H1 (cell line): ENCODE measurements around the gene KRT80. TPM values are rescaled to one million over a fixed set of nuclear protein-coding genes. Genes with fewer than 3 reads are reported as not detected.
A peak's percentile ranks its signal among the peaks of the same experiment; 100 is the strongest.

Experiments
- CTCF ChIA-PET: fragments of 300-600 bp; sonication (Branson Sonifier 250); formaldehyde crosslinking; loops from one replicate; lab custom pipeline; 2021; ENCODE audit not compliant: partially characterized antibody; lab: Charles Lee
- POLR2A ChIA-PET: fragments of 300-600 bp; sonication (Branson Sonifier 250); formaldehyde crosslinking; loops from one replicate; lab custom pipeline; 2021; ENCODE audit warnings: inconsistent platforms; ENCODE audit not compliant: partially characterized antibody; lab: Charles Lee
- DNase-seq, 2 experiments: peaks; one replicate each; pipeline versions ENCODE4 v3.0.0 to v3.0.0-alpha.2; 2010 to 2022; ENCODE audit warnings: low spot score in 2 of 2, low read depth in 1 of 2, mixed read lengths in 1 of 2
- FAIRE-seq: peaks from 2 replicates; lab custom pipeline; 2011; peaks lifted over from hg19 to GRCh38; lab: Jason Lieb, UNC
- H2AFZ ChIP-seq: 2 replicates; pipeline ENCODE4 v1.8.1; 2012; ENCODE audit warnings: low read length, inconsistent platforms
- H2AK5ac ChIP-seq: 2 replicates; pipeline ENCODE4 v1.6.1; 2013; ENCODE audit warnings: low read depth, low read length
- H2BK120ac ChIP-seq: replicated peaks from 2 replicates; pipeline ENCODE3; 2013; ENCODE audit warnings: low read depth, low read length, inconsistent platforms
- H2BK12ac ChIP-seq: 2 replicates; pipeline ENCODE4 v1.6.1; 2013; ENCODE audit warnings: low read depth, low read length
- H2BK15ac ChIP-seq: 2 replicates; pipeline ENCODE4 v1.6.1; 2013; ENCODE audit warnings: low read length
- H2BK20ac ChIP-seq: 2 replicates; pipeline ENCODE4 v1.6.1; 2013; ENCODE audit warnings: low read length
- H2BK5ac ChIP-seq: 2 replicates; pipeline ENCODE4 v1.6.1; 2013; ENCODE audit warnings: low read depth, low read length
- H3K14ac ChIP-seq: 2 replicates; pipeline ENCODE4 v1.6.1; 2013; ENCODE audit warnings: inconsistent platforms; ENCODE audit not compliant: insufficient read length
- H3K18ac ChIP-seq: 2 replicates; pipeline ENCODE4 v1.6.1; 2013; ENCODE audit warnings: low read length; ENCODE audit errors: extremely low read depth
- H3K23ac ChIP-seq: 2 replicates; pipeline ENCODE4 v1.6.1; 2013; ENCODE audit warnings: inconsistent platforms; ENCODE audit not compliant: insufficient read length
- H3K23me2 ChIP-seq: 2 replicates; pipeline ENCODE4 v1.6.1; 2013; ENCODE audit warnings: low read depth, low read length
- H3K27ac ChIP-seq: 2 replicates; pipeline ENCODE4 v1.6.1; 2011; ENCODE audit warnings: low read depth, low read length, inconsistent platforms
- H3K27me3 ChIP-seq, 4 experiments: replicated peaks in 1 of 4; 1 replicate in 1 of 4; 2 replicates in 3 of 4; pipeline versions ENCODE4 v1.6.1 to v1.8.1; 2011 to 2013; ENCODE audit warnings: low read length in 3 of 4, mild to moderate bottlenecking in 3 of 4, inconsistent platforms in 2 of 4, mixed read lengths in 2 of 4, moderate library complexity in 1 of 4; ENCODE audit not compliant: control insufficient read depth in 3 of 4, insufficient read depth in 3 of 4; ENCODE audit errors: extremely low read depth in 1 of 4
- H3K36me3 ChIP-seq, 4 experiments: 2 replicates each; pipeline versions ENCODE4 v1.6.1 to v1.8.1; 2011 to 2013; ENCODE audit warnings: mild to moderate bottlenecking in 4 of 4, low read length in 3 of 4, moderate library complexity in 2 of 4, control low read depth in 1 of 4, inconsistent platforms in 1 of 4; ENCODE audit not compliant: insufficient read depth in 4 of 4, control insufficient read depth in 2 of 4
- H3K4ac ChIP-seq: replicated peaks from 2 replicates; pipeline ENCODE3; 2013; ENCODE audit warnings: low read length, low read depth, mixed read lengths, inconsistent platforms; ENCODE audit not compliant: insufficient read length
- H3K4me1 ChIP-seq, 4 experiments: replicated peaks in 1 of 4; 1 replicate in 1 of 4; 2 replicates in 3 of 4; pipeline versions ENCODE4 v1.6.1 to v1.8.1; 2011 to 2013; ENCODE audit warnings: low read length in 3 of 4, inconsistent platforms in 2 of 4, mixed read lengths in 1 of 4; ENCODE audit not compliant: insufficient read depth in 4 of 4, control insufficient read depth in 3 of 4
- H3K4me2 ChIP-seq, 2 experiments: 2 replicates each; pipeline versions ENCODE4 v1.6.1 to v1.8.1; 2011 to 2013; ENCODE audit warnings: low read depth in 2 of 2, low read length in 2 of 2, control low read depth in 1 of 2, inconsistent platforms in 1 of 2, mild to moderate bottlenecking in 1 of 2; ENCODE audit not compliant: insufficient read depth in 1 of 2
- H3K4me3 ChIP-seq, 4 experiments: fragments of 200-600, 300-600 bp in 1 of 4; sonication (generic), shearing (Covaris generic), sonication (Bioruptor Twin) in 1 of 4; 2 replicates each; pipeline versions ENCODE4 v1.5.1 to v1.8.1; 2011 to 2016; ENCODE audit warnings: low read length in 4 of 4, low read depth in 3 of 4, control low read depth in 2 of 4, inconsistent platforms in 2 of 4, mild to moderate bottlenecking in 2 of 4, mixed read lengths in 1 of 4, moderate library complexity in 1 of 4; ENCODE audit not compliant: insufficient read depth in 2 of 4; ENCODE audit errors: extremely low read depth in 1 of 4
- H3K56ac ChIP-seq: replicated peaks from 2 replicates; pipeline ENCODE3; 2013; ENCODE audit warnings: low read depth, mild to moderate bottlenecking, mixed read lengths, low read length, inconsistent platforms; ENCODE audit not compliant: insufficient read length
- H3K79me1 ChIP-seq: 2 replicates; pipeline ENCODE4 v1.6.1; 2013; ENCODE audit warnings: low read depth, low read length, control low read depth
- H3K79me2 ChIP-seq, 2 experiments: 2 replicates each; pipeline versions ENCODE4 v1.6.1 to v1.8.1; 2012 to 2013; ENCODE audit warnings: low read length in 2 of 2, mild to moderate bottlenecking in 2 of 2, inconsistent platforms in 1 of 2; ENCODE audit not compliant: insufficient read depth in 2 of 2, control insufficient read depth in 1 of 2
- H3K9ac ChIP-seq, 4 experiments: replicated peaks in 1 of 4; 1 replicate in 1 of 4; 2 replicates in 3 of 4; pipeline versions ENCODE4 v1.6.1 to v1.8.1; 2011 to 2013; ENCODE audit warnings: low read depth in 3 of 4, low read length in 3 of 4, control low read depth in 2 of 4, mild to moderate bottlenecking in 2 of 4, moderate library complexity in 2 of 4, inconsistent platforms in 1 of 4; ENCODE audit errors: extremely low read depth in 1 of 4
- H3K9me3 ChIP-seq, 2 experiments: 2 replicates each; pipeline versions ENCODE4 v1.6.1 to v1.8.1; 2012 to 2013; ENCODE audit warnings: mild to moderate bottlenecking in 2 of 2, moderate library complexity in 2 of 2, control low read depth in 1 of 2, inconsistent platforms in 1 of 2, low read depth in 1 of 2, low read length in 1 of 2, mixed read lengths in 1 of 2; ENCODE audit not compliant: insufficient read depth in 2 of 2
- H4K20me1 ChIP-seq, 2 experiments: replicated peaks in 1 of 2; 2 replicates each; pipeline versions ENCODE3 to v1.8.1; 2011 to 2013; ENCODE audit warnings: inconsistent platforms in 2 of 2, low read length in 2 of 2, mild to moderate bottlenecking in 1 of 2; ENCODE audit not compliant: insufficient read depth in 2 of 2, control insufficient read depth in 1 of 2
- H4K5ac ChIP-seq: 2 replicates; pipeline ENCODE4 v1.6.1; 2013; ENCODE audit warnings: low read length, low read depth, mixed read lengths, inconsistent platforms; ENCODE audit not compliant: insufficient read length
- H4K8ac ChIP-seq: 2 replicates; pipeline ENCODE4 v1.8.0; 2013; ENCODE audit warnings: mild to moderate bottlenecking, moderate library complexity, low read length, inconsistent platforms; ENCODE audit not compliant: insufficient read depth; ENCODE audit errors: extremely low read depth
- H4K91ac ChIP-seq: replicated peaks from 2 replicates; pipeline ENCODE3; 2013; ENCODE audit warnings: low read length, mixed read lengths, inconsistent platforms; ENCODE audit not compliant: insufficient read length
- BACH1 ChIP-seq: IDR thresholded peaks from 2 replicates; pipeline ENCODE4 v1.6.1; 2012; ENCODE audit warnings: low read length, improper control_type of control experiment
- CTBP2 ChIP-seq: IDR thresholded peaks from 2 replicates; pipeline ENCODE4 v1.7.0; 2011; ENCODE audit warnings: borderline replicate concordance, mild to moderate bottlenecking, moderate library complexity, mixed read lengths, low read length; ENCODE audit not compliant: insufficient read depth, insufficient read length
- E2F6 ChIP-seq: IDR thresholded peaks from 2 replicates; pipeline ENCODE4 v1.6.1; 2012; ENCODE audit warnings: inconsistent platforms
- JUND ChIP-seq: IDR thresholded peaks from 2 replicates; pipeline ENCODE4 v1.6.1; 2011; ENCODE audit warnings: mild to moderate bottlenecking, improper control_type of control experiment, low read length
- POLR2AphosphoS5 ChIP-seq: IDR thresholded peaks from 2 replicates; pipeline ENCODE4 v1.6.1; 2011; ENCODE audit warnings: low read depth, low read length
- RFX5 ChIP-seq: IDR thresholded peaks from 2 replicates; pipeline ENCODE4 v1.6.1; 2011; ENCODE audit warnings: low read depth, low read length, improper control_type of control experiment, borderline replicate concordance
- SIRT6 ChIP-seq: IDR thresholded peaks from one replicate; pipeline ENCODE4 v1.7.1; 2012; ENCODE audit warnings: low read length, inconsistent platforms
- TAF7 ChIP-seq: optimal IDR thresholded peaks from 2 replicates; pipeline ENCODE3; 2011; ENCODE audit warnings: low read depth, mild to moderate bottlenecking, inconsistent platforms, low read length, moderate library complexity, borderline replicate concordance
- YY1 ChIP-seq: IDR thresholded peaks from 2 replicates; pipeline ENCODE4 v1.6.1; 2011; ENCODE audit warnings: low read depth, mild to moderate bottlenecking, low read length
- WGBS, 2 experiments: shearing (Covaris generic) in 1 of 2; methylation state at CpG; one replicate each; pipeline versions ENCODE4 v1.1.6 to v1.1.7; 2013 to 2015; ENCODE audit warnings: low lambda C conversion rate in 2 of 2, mixed read lengths in 2 of 2, inconsistent platforms in 1 of 2, low coverage in 1 of 2, missing lambda C conversion rate in 1 of 2; ENCODE audit not compliant: insufficient replicate concordance in 2 of 2, insufficient coverage in 1 of 2, insufficient read length in 1 of 2; ENCODE audit errors: extremely low coverage in 1 of 2, missing lambda C conversion rate in 1 of 2; 5-methylcytosine and 5-hydroxymethylcytosine counted together
- polyA plus RNA-seq, 7 experiments: library from polyadenylated mRNA; depleted of rRNA in 3 of 7; stranded (reverse) in 5 of 7; unstranded in 2 of 7; fragments of >200 nt in 5 of 7; fragments of 200-250 nt in 2 of 7; gene quantifications; 1 replicate in 5 of 7; 2 replicates in 1 of 7; 4 replicates in 1 of 7; pipeline versions ENCODE4 v1.2.1 to v1.2.3, GENCODE V29; 2011 to 2013; ENCODE audit warnings: missing spikeins in 2 of 7, mixed read lengths in 2 of 7
- total RNA-seq: library from RNA; stranded (reverse); fragmentation: NEBNext Ultra II Directional; extraction: Animal tissue kit (Norgen Biotek cat#: 25700); gene quantifications from 2 replicates; pipeline ENCODE4 v1.2.1, GENCODE V29; 2021

KRT80 gene
- total and polyA plus RNA-seq, 2 of the 8 experiments (the other 6 are each of a cell fraction or from before 2014, with no cell fraction given) = 0.05 TPM; not detected in 1

DNA sequence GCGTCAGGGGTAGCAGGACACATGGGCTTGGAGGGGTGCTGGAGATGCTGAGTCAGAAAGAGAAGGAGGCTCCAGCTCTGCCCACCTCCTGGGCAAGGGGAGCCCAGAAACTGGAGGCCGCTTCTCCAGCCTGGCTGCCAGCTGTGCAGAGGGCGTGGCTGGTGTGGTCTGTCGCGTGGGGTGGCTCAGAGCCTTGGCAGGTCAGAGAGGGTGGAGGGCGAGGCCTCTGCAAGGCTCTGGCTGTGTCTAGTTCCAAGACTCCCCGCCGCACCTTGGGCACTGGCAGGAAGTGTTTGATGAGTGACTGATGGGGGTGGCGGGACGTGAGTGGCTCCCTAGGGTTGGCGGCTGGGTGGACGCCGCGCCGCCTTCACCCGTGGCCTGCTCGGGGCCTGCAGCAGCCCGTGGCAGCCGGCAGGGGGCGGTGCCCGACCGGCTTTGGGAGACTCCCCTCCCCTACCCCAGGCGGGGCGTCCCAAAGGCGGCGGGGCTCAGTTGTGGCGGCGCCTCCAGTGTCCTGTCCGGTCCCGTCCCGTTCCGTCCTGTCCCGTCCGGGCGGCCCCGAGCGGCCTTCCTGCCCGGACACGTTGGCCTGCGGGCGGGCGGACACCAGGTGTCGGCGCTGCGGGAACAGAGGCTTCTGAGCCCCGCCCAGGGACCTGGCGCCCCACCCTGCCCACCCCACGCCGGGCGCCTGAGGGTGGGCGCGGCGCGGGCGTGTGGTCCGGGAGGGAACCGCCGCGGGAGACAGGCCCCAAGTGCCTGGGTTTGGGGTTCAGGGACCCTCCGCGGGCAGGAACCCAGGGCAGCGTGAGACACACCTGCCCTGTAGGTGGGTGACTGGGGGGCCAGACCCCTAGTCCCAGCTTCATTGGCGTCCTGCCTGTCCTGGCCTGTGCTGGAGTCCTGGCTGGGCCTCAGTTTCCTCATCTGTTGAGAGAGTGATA is 39.7 kb downstream of the KRT80 start:
- H3K27ac ChIP-seq = no peak overlapping the region
- 0 out of 2 replicates have a peak overlapping the region, but pooled peaks have one; percentile 40 for H2AFZ ChIP-seq
- no peak overlapping the region for H3K4ac ChIP-seq
- H3K23ac ChIP-seq = no peak overlapping the region
- FAIRE-seq (no peak), DNase-seq (peak in 1 of 2 experiments; percentile 86)
- ChIA-PET CTCF (interaction anchor here (0.5 to 3.5 kb wide), 25 partner anchors 9 to 771 kb away, joined by 3 to 26 read pairs (median 4); no protein-coding TSS in a partner anchor), POLR2A (no interaction called here)
- H3K23me2 ChIP-seq = no peaks in the 10 kb centered on the region; the same call in 1 of the 2 replicates
- no peak overlapping the region; the same call in 1 of the 2 replicates for H2BK20ac ChIP-seq
- peak overlapping the region; percentile 24 for H4K5ac ChIP-seq
- no peaks in the 10 kb centered on the region for H3K9me3 ChIP-seq
- no peaks in the 10 kb centered on the region for H3K79me1 ChIP-seq
- H3K9ac ChIP-seq = peak overlapping the region in 2 of 4 experiments; percentile 4 to 24; a peak in 3 of 7 replicates
- H3K56ac ChIP-seq = no peak overlapping the region
- peaks cover 5 to 26% (median 11%) of the 10 kb centered on the region in 4 experiments for H3K4me1 ChIP-seq
- H4K20me1 ChIP-seq = peaks cover 0 to 2% of the 10 kb centered on the region in 2 experiments
- H2BK120ac ChIP-seq = no peak overlapping the region
- H2BK5ac ChIP-seq = 0 out of 2 replicates have a peak overlapping the region, but pooled peaks have one; percentile 35
- H3K18ac ChIP-seq = no peak overlapping the region
- peak overlapping the region; percentile 94; the same call in 1 of the 2 replicates for H4K8ac ChIP-seq
- peak overlapping the region; percentile 97 for H2BK15ac ChIP-seq
- peak overlapping the region; percentile 75 for H2BK12ac ChIP-seq
- H3K4me3 ChIP-seq = peak overlapping the region; percentile 5 to 52 (median 9); a peak in 6 of 8 replicates
- no peaks in the 10 kb centered on the region for H3K79me2 ChIP-seq
- H3K14ac ChIP-seq = no peak overlapping the region
- peaks cover 0 to 4% (median 2%) of the 10 kb centered on the region in 4 experiments; a peak in 2 of 7 replicates for H3K27me3 ChIP-seq
- WGBS, 2 experiments = 44% methylated on average over 21 of the region's 63 CpGs; no CpG with 5 or more reads in 1 of the 2 experiments
- no peaks in the 10 kb centered on the region for H3K36me3 ChIP-seq
- peak overlapping the region; percentile 83 for H4K91ac ChIP-seq
- peak overlapping the region; percentile 0 to 70; a peak in 3 of 4 replicates for H3K4me2 ChIP-seq
- H2AK5ac ChIP-seq = no peak overlapping the region
- TF ChIP-seq JUND = no peak
- TF ChIP-seq TAF7 = peak; percentile 48
- TF ChIP-seq POLR2AphosphoS5 = no peak; the same call in 1 of the 2 replicates
- no peak for TF ChIP-seq E2F6
- TF ChIP-seq YY1 = 0 out of 2 replicates have a peak, but pooled peaks have one; percentile 8
- no peak for TF ChIP-seq RFX5
- no peak for TF ChIP-seq SIRT6
- TF ChIP-seq BACH1 = peak; percentile 89
- no peak for TF ChIP-seq CTBP2
